GM18499 (cell line): Measurements from ENCODE around the gene AP5S1.
"Not testable (repeated sequence)": the region's sequence is repeated elsewhere in the genome, so short reads cannot be mapped to it uniquely, and the experiment has no call there.

Experiments used
- ATAC-seq: cut with Tn5 transposase; IDR thresholded peaks from one replicate; pipeline ENCODE4 v1.9.1; 2021; ENCODE audit warnings: moderate number of reproducible peaks; ENCODE audit not compliant: insufficient read depth, unreplicated experiment

The AP5S1 gene

GRCh38 chr20:3840201-3840600 lies 19.9 kb downstream of the AP5S1 start:
- not testable (repeated sequence) for ATAC-seq

GRCh38 chr20:3842348-3842930 lies 22.1 kb downstream of the AP5S1 start:
- no peak for ATAC-seq

GRCh38 chr20:3843490-3843889 lies 23.1 kb downstream of the AP5S1 start:
- ATAC-seq, result no peak

- not testable (repeated sequence) for ATAC-seq
Observed at GRCh38 chr20:3843990-3844619, 23.8 kb downstream of the AP5S1 start.

- no peak for ATAC-seq
Observed at GRCh38 chr20:3846378-3846739, 26.0 kb downstream of the AP5S1 start.

- no peak for ATAC-seq
Observed at GRCh38 chr20:3846740-3847428, 26.5 kb downstream of the AP5S1 start, which contains the start of gene MAVS. MAVS (plus strand) TSS chr20:3846834; CDS start chr20:3854625, 7,791 bp downstream.

GRCh38 chr20:3847429-3847940 lies 27.1 kb downstream of the AP5S1 start:
- ATAC-seq, result no peak

GRCh38 chr20:3848565-3848964 lies 28.2 kb downstream of the AP5S1 start:
- no peak for ATAC-seq

GRCh38 chr20:3854462-3854871 lies 34.1 kb downstream of the AP5S1 start:
- ATAC-seq, result no peak

GRCh38 chr20:3857405-3857804 lies 37.1 kb downstream of the AP5S1 start:
- no peak for ATAC-seq

GRCh38 chr20:3858689-3859088 lies 38.3 kb downstream of the AP5S1 start:
- no peak for ATAC-seq

- no peak for ATAC-seq
Observed at GRCh38 chr20:3861191-3861590, 40.8 kb downstream of the AP5S1 start.

GRCh38 chr20:3862333-3862732 lies 42.0 kb downstream of the AP5S1 start:
- ATAC-seq, result no peak

GRCh38 chr20:3863317-3863716 lies 43.0 kb downstream of the AP5S1 start:
- no peak for ATAC-seq

GRCh38 chr20:3864518-3864917 lies 44.2 kb downstream of the AP5S1 start:
- ATAC-seq, result no peak

GRCh38 chr20:3865152-3865886 lies 45.0 kb downstream of the AP5S1 start:
- no peak for ATAC-seq

GRCh38 chr20:3865887-3866407 lies 45.6 kb downstream of the AP5S1 start:
- ATAC-seq, result no peak

GRCh38 chr20:3866464-3866863 lies 46.1 kb downstream of the AP5S1 start:
- ATAC-seq, result no peak

GRCh38 chr20:3867802-3868201 lies 47.5 kb downstream of the AP5S1 start:
- ATAC-seq, result no peak

- no peak for ATAC-seq
Observed at GRCh38 chr20:3869839-3870634, 49.7 kb downstream of the AP5S1 start.
